GM12878 (cell line): Measurements from ENCODE around the gene DENND1A. TPM values are rescaled to one million over a fixed set of nuclear protein-coding genes. Genes with fewer than 3 reads are reported as not detected.

Experiments
- ATF2 ChIP-seq: IDR thresholded peaks from 2 replicates; pipeline ENCODE4 v1.6.1; 2012; ENCODE audit warnings: low read length, inconsistent platforms
- CBX3 ChIP-seq: fragments of 200-600 bp; sonication (generic); IDR thresholded peaks from 2 replicates; pipeline ENCODE4 v1.6.1; 2016; ENCODE audit warnings: low read depth, borderline replicate concordance
- CREM ChIP-seq: IDR thresholded peaks from 2 replicates; pipeline ENCODE4 v1.6.1; 2014; ENCODE audit warnings: antibody characterized with exemption, low read depth
- DPF2 ChIP-seq: fragments of 450-650 bp; IDR thresholded peaks from 2 replicates; pipeline ENCODE4 v1.6.1; 2017; ENCODE audit warnings: mild to moderate bottlenecking
- E2F4 ChIP-seq: IDR thresholded peaks from 2 replicates; pipeline ENCODE4 v1.6.1; 2012; ENCODE audit warnings: low read depth, low read length, improper control_type of control experiment
- EGR1 ChIP-seq, 2 experiments: IDR thresholded peaks; 1 replicate in 1 of 2; 2 replicates in 1 of 2; pipeline ENCODE4 v1.6.1; 2011 to 2012; ENCODE audit warnings: low read depth in 2 of 2, low read length in 2 of 2, borderline replicate concordance in 1 of 2, mild to moderate bottlenecking in 1 of 2, moderate library complexity in 1 of 2
- EP300 ChIP-seq, 2 experiments: fragments of 150-350 bp in 1 of 2; IDR thresholded peaks; 2 replicates each; pipeline ENCODE4 v1.6.1; 2011 to 2012; ENCODE audit warnings: low read depth in 2 of 2, low read length in 2 of 2, borderline replicate concordance in 1 of 2, improper control_type of control experiment in 1 of 2, inconsistent platforms in 1 of 2; ENCODE audit not compliant: control insufficient read depth in 1 of 2
- HDAC2 ChIP-seq: fragments of 200-600 bp; sonication (generic); IDR thresholded peaks from 2 replicates; pipeline ENCODE4 v1.6.1; 2017
- IKZF2 ChIP-seq, 2 experiments: fragments of 450-650 bp; IDR thresholded peaks; 2 replicates each; pipeline ENCODE4 v1.6.1; 2017; ENCODE audit warnings: mild to moderate bottlenecking in 2 of 2, moderate library complexity in 2 of 2
- IRF4 ChIP-seq: IDR thresholded peaks from 2 replicates; pipeline ENCODE4 v1.6.1; 2011; ENCODE audit warnings: low read depth, low read length
- JUNB ChIP-seq: IDR thresholded peaks from 2 replicates; pipeline ENCODE4 v1.6.1; 2016; ENCODE audit warnings: antibody characterized with exemption, mild to moderate bottlenecking
- KAT2A ChIP-seq: conservative IDR thresholded peaks from 2 replicates; pipeline ENCODE4 v1.6.1; 2011; ENCODE audit warnings: low read depth, low read length; ENCODE audit not compliant: control insufficient read depth
- KDM1A ChIP-seq: fragments of 200-600 bp; sonication (generic); IDR thresholded peaks from 2 replicates; pipeline ENCODE4 v1.6.1; 2016; ENCODE audit warnings: borderline replicate concordance
- MXI1 ChIP-seq: fragments of 150-350 bp; IDR thresholded peaks from 2 replicates; pipeline ENCODE4 v1.6.1; 2011; ENCODE audit warnings: low read depth, mild to moderate bottlenecking, inconsistent platforms, low read length, improper control_type of control experiment
- MYB ChIP-seq: fragments of 150-350 bp; IDR thresholded peaks from 2 replicates; pipeline ENCODE4 v1.6.1; 2014; ENCODE audit warnings: mild to moderate bottlenecking, low read depth, low read length, borderline replicate concordance
- NR2F1 ChIP-seq: fragments of 450-650 bp; conservative IDR thresholded peaks from 2 replicates; pipeline ENCODE4 v1.6.1; 2017; ENCODE audit warnings: mild to moderate bottlenecking
- PAX5 ChIP-seq: IDR thresholded peaks from 2 replicates; pipeline ENCODE4 v1.6.1; 2011; ENCODE audit warnings: low read depth, low read length, borderline replicate concordance
- POLR2A ChIP-seq: IDR thresholded peaks from 2 replicates; pipeline ENCODE4 v1.6.1; 2011; ENCODE audit warnings: low read depth, mild to moderate bottlenecking, low read length
- POLR2AphosphoS5 ChIP-seq: IDR thresholded peaks from 2 replicates; pipeline ENCODE4 v1.6.1; 2011; ENCODE audit warnings: mild to moderate bottlenecking, low read length, inconsistent platforms
- RB1 ChIP-seq: fragments of 450-650 bp; formaldehyde crosslinking; IDR thresholded peaks from 2 replicates; pipeline ENCODE4 v1.6.1; 2017; ENCODE audit warnings: mild to moderate bottlenecking, borderline replicate concordance
- SMAD1 ChIP-seq: fragments of 450-650 bp; IDR thresholded peaks from 2 replicates; pipeline ENCODE4 v1.6.1; 2018; ENCODE audit warnings: mild to moderate bottlenecking, low read depth; ENCODE audit not compliant: partially characterized antibody
- SMAD5 ChIP-seq: IDR thresholded peaks from 2 replicates; pipeline ENCODE4 v1.6.1; 2016; ENCODE audit warnings: antibody characterized with exemption, low read depth
- STAT3 ChIP-seq: IDR thresholded peaks from 2 replicates; pipeline ENCODE4 v1.6.1; 2011; ENCODE audit warnings: low read depth, low read length, improper control_type of control experiment
- SUPT20H ChIP-seq: IDR thresholded peaks from 2 replicates; pipeline ENCODE4 v1.6.1; 2011; ENCODE audit warnings: low read depth, mild to moderate bottlenecking, low read length, moderate library complexity, borderline replicate concordance; ENCODE audit not compliant: control insufficient read depth
- TBL1XR1 ChIP-seq: IDR thresholded peaks from 2 replicates; pipeline ENCODE4 v1.6.1; 2012; ENCODE audit warnings: low read depth, low read length, improper control_type of control experiment
- ZNF217 ChIP-seq: fragments of 450-650 bp; IDR thresholded peaks from 2 replicates; pipeline ENCODE4 v1.6.1; 2017; ENCODE audit warnings: antibody characterized with exemption, mild to moderate bottlenecking
- polyA plus RNA-seq, 11 experiments: library from polyadenylated mRNA; depleted of rRNA in 4 of 11; unstranded in 6 of 11; stranded (reverse) in 5 of 11; fragments of >200 nt; fragmentation: Nextera tagmentation in 4 of 11; fragmentation: Illumina TruSeq in 1 of 11; extraction: Ambion mirVana in 4 of 11; extraction: Trizol in 1 of 11; gene quantifications; 1 replicate in 1 of 11; 2 replicates in 10 of 11; pipeline versions ENCODE4 v1.2.1 to v1.2.3, GENCODE V29; 2011 to 2016; ENCODE audit warnings: inconsistent platforms in 2 of 11, missing spikeins in 2 of 11, low read depth in 1 of 11
- total RNA-seq, 4 experiments: library from RNA; depleted of rRNA in 3 of 4; stranded (reverse); fragments of >200 nt in 3 of 4; fragmentation: Illumina TruSeq in 1 of 4; extraction: Trizol in 1 of 4; gene quantifications; 2 replicates each; pipeline versions ENCODE4 v1.2.1 to v1.2.3, GENCODE V29; 2013 to 2021

The DENND1A gene
- total and polyA plus RNA-seq, 10 of the 15 experiments (the other 5 are each of a cell fraction or from before 2014, with no cell fraction given) = 14.1 to 48.6 (median 35.2) TPM

GRCh38 chr9:123338710-123339665, 590.9 kb downstream of the DENND1A start (continued):
- TF ChIP-seq EP300 (IDR thresholded peaks at IDR 0.05; ENCODE audit: borderline replicate concordance in 1 of 2, control insufficient read depth in 1 of 2, low read depth in 2 of 2, low read length in 2 of 2) (peak in 1 of 2 experiments; percentile 88; a peak in 3 of 4 replicates), STAT3 (no peak), NR2F1 (0 out of 2 replicates have a peak, but pooled peaks have one; percentile 76), KDM1A (peak; percentile 74; the same call in 1 of the 2 replicates), MYB (0 out of 2 replicates have a peak, but pooled peaks have one; percentile 55), ZNF217 (peak; percentile 95), RB1 (no peak), TBL1XR1 (peak; percentile 92), DPF2 (peak; percentile 99), POLR2A (peak; percentile 80), IRF4 (peak; percentile 63), POLR2AphosphoS5 (peak; percentile 81), SUPT20H (no peak), E2F4 (no peak), SMAD1 (peak; percentile 55), CREM (peak; percentile 83), JUNB (peak; percentile 76), KAT2A (no peak), EGR1 (IDR thresholded peaks at IDR 0.05; ENCODE audit: borderline replicate concordance in 1 of 2, low read depth in 2 of 2, low read length in 2 of 2) (peak in 1 of 2 experiments; percentile 98; a peak in 2 of 3 replicates), SMAD5 (peak; percentile 30; the same call in 1 of the 2 replicates), IKZF2 (IDR thresholded peaks at IDR 0.05) (peak; percentile 99 to 100), PAX5 (peak; percentile 95), HDAC2 (0 out of 2 replicates have a peak, but pooled peaks have one; percentile 28), CBX3 (no peak), ATF2 (no peak), MXI1 (peak; percentile 83)
